ENCODE measurements around the gene MRPL37.

GRCh38 chr1:54156201-54156600 lies 43.8 kb upstream of the MRPL37 start:
- no peak for TF ChIP-seq CTCF (IDR thresholded peaks at IDR 0.05; ENCODE audit: low read depth, low read length)
- TF ChIP-seq POLR2A (IDR thresholded peaks at IDR 0.05; ENCODE audit: extremely low read depth, insufficient read length) = no peak
- TF ChIP-seq, protein P1, sequence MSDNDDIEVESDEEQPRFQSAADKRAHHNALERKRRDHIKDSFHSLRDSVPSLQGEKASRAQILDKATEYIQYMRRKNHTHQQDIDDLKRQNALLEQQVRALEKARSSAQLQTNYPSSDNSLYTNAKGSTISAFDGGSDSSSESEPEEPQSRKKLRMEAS (IDR thresholded peaks at IDR 0.05; ENCODE audit: low read depth, low read length) = no peak
- TF ChIP-seq MYC (IDR thresholded peaks at IDR 0.05; ENCODE audit: low read depth, low read length) = no peak

Data from NB4 (cell line).